Middle frontal gyrus (tissue), 1 donor: Measurements from ENCODE around the gene DIP2C.

Experiments used
- DNase-seq: peaks from one replicate; pipeline ENCODE4 v3.0.0-alpha.2; 2015; ENCODE audit warnings: low spot score; ENCODE audit errors: extremely low spot score

Gene DIP2C, protein sequence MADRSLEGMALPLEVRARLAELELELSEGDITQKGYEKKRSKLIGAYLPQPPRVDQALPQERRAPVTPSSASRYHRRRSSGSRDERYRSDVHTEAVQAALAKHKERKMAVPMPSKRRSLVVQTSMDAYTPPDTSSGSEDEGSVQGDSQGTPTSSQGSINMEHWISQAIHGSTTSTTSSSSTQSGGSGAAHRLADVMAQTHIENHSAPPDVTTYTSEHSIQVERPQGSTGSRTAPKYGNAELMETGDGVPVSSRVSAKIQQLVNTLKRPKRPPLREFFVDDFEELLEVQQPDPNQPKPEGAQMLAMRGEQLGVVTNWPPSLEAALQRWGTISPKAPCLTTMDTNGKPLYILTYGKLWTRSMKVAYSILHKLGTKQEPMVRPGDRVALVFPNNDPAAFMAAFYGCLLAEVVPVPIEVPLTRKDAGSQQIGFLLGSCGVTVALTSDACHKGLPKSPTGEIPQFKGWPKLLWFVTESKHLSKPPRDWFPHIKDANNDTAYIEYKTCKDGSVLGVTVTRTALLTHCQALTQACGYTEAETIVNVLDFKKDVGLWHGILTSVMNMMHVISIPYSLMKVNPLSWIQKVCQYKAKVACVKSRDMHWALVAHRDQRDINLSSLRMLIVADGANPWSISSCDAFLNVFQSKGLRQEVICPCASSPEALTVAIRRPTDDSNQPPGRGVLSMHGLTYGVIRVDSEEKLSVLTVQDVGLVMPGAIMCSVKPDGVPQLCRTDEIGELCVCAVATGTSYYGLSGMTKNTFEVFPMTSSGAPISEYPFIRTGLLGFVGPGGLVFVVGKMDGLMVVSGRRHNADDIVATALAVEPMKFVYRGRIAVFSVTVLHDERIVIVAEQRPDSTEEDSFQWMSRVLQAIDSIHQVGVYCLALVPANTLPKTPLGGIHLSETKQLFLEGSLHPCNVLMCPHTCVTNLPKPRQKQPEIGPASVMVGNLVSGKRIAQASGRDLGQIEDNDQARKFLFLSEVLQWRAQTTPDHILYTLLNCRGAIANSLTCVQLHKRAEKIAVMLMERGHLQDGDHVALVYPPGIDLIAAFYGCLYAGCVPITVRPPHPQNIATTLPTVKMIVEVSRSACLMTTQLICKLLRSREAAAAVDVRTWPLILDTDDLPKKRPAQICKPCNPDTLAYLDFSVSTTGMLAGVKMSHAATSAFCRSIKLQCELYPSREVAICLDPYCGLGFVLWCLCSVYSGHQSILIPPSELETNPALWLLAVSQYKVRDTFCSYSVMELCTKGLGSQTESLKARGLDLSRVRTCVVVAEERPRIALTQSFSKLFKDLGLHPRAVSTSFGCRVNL (N-terminal part only)

DNA sequence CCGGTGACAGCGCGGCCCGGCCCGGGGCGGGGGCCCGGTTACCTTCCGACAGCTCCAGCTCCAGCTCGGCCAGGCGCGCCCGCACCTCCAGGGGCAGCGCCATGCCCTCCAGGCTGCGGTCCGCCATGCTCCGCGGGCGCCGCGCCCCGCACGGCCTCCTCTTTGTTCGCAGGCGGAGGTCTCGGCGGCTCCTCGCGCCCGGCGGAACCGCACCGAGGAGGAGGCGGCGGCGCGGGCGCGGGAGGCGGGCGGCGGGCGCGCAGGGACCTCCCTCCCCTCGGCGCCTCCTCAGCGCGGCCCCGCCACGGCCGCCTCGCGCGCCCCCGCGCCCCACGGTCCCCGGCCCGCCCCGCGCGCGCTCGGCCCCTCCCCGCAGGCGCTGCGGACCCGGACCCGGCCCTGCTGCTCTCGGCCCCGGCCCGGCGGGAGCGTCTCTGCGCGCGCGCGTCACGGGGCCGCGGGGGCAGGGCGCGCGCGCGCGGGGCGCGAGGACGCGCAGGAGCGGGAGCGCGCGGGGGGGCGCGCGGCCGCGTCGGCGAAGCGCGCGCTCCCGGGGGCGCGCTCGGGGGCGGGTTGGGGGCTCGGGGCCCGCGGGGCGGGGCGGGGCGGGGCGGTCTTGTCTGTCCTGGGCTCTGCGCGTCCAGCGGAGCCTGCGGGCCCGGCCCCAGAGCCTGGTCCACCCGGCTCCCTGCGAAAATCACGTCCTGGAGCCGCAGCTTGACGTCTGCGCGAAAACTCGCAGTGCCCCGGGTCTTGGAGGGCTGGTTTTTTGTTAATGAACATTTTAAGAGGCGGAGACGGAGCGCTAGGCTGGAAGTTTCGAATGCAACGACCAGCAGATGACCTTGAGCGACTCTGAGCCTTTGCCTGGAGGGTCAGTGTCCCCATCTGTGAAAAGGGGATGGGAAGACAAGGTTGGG is at the start of gene DIP2C:
DIP2C (minus strand) TSS at position 217 of the 920 bp plus-strand sequence; CDS start at position 127, 90 bp downstream.
- DNase-seq = no peak

DNA sequence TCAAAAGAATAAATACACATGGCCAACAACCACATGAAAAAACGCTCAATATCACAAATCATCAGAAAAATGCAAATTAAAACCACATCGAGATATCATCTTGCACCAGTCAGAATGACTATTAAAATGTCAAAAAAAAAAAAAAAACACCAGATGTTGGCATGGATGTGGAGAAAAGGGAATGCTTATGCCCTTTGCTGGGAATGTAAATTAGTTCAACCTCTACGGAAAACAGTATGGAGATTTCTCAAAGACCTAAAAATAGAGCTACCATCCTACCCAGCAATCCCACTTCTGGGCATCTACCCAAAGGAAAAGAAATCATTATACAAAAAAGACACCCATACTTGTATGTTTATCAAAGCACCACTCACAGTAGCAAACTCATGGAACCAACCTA is 45.0 kb upstream of the DIP2C start:
- DNase-seq = no peak

DNA sequence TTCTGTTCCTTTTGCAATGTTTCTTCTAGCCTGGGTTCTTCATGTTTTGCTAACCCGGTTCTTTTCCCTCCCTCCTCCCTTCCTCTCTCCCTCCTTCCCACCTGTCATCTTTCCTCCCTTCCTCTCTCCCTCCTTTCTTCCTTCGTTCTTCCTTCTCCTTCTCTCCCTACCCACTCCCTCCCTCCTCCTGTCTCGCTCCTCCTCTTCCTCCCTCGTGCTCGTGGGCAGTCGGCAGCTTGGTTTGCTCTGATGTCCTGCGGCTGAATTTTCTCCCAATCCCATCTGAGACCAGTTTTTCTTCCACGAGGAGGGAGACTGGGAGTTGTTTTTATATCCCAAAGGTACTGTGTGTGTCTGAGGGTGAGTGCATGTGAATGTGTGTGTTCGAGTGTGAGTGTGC is 43.6 kb upstream of the DIP2C start:
- DNase-seq = no peak

DNA sequence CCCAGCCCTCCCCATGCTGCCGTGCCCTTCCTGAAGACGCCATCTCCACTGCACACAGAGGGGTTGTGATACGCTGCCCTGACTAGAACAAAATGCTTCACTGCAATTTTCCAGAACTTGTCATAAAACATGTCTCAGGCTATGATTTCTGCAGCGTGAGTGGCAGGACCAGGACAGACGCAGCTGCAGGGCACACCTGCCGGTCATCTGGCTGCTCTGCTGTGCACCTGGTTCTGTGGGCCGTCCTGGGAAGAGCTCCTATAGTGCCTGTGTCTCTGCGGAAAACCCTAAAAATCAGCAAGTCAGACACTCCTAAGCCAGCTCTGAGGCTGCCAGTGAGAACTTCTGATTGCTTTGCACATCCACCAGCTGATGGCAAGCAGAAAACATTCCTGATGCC is 39.7 kb upstream of the DIP2C start:
- DNase-seq = no peak

DNA sequence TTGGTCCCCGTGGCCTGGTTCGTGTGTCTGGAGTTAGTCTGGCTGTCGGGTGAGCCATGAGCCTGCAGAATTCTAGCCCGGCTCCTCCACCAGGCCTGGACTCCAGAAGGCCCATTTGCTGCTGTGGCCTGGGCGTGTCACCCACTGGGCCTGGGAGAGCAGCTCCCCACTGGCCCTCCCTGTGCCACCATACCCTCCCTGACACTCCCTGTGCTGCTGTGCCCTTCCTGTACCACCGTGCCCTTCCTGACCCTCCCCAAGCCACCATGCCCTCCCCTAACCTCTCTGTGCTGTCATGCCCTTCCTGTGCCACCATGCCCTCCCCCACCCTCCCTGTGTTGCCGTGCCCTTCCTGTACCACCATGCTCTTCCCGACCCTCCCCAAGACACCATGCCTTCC is 39.1 kb upstream of the DIP2C start:
- DNase-seq = no peak

DNA sequence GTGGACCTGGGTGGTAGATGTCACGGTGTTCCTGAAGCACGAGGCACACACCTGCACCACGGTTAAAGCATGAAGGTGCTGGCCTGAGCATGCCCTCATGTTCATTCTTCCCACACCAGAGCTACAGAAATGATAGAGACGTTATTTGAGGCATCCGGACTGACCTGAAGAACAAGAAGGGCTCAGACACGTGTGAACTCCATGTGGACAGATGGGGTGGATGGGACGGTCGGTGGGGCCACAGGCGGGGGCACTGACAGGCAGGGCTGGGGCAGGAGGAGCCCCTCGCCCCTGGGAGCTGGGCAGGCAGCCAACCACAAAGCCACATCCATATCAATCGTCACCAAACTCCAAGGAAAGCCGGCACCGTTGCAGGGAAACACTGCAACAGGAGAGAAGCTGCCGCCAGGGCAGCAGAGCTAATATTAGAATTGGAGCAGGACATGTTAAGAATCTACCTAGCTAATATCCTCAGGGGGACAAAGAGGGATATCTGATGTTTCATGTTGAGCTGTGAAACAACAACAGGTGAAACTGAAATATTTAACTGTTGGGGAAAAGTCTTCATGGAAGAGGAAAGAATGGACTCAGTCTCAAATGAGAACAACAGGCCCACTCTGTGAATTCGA is 37.8 kb upstream of the DIP2C start:
- no peak for DNase-seq

DNA sequence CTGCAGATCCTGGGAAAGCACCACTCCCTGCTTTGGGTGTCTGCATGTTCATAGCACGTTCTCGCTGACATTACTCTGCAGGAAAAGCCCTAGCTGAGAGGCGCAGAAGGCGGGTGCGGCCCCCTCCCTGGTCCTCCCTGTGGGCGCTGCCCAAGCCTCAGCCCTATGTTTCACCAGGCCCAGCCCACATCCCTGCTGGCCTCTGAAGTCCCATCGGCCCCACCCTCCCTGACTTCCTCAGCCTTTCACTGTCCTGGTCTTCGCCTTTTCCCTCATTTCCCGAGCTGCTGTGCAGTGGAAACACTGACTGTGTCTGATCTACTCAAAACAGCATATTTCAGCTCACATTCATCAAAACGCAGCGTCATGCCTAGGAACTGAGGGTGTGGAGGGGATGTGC is 36.3 kb upstream of the DIP2C start:
- no peak for DNase-seq

DNA sequence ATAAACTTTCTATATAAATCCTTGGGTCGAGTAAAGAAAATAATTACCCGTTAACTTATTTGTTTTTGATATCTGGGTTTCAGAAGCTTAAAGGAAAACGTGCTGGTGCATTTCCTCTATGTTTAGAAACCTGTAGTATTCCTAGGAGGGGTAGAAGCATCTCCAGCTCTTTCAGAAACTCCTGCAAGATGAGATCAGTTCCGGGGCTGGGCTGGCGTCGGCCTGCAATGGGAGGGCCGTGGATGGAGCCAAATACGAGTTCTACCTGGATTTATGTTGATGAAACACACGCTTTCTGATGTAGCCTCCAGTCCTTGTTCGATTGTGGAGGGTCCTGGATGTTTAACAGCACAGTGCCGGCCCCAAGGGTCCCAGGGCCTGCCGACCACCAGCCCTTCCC is 35.8 kb upstream of the DIP2C start:
- no peak for DNase-seq

DNA sequence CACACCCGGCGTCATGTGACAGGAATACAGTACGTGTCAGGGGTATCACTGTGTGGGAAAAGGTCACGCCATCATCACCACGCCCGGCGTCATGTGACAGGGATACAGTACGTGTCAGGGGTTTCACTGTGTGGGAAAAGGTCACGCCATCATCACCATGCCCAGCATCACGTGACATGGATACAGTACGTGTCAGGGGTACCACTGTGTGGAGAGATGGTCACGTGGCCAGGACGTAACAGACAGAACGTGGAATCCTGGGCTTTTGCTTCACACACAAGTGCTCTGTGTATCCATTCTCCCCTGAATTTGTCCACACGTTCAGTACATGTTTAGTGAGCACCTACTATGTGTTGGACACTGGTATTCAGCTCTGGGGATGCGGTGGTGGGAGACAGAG is 34.5 kb upstream of the DIP2C start:
- no peak for DNase-seq

DNA sequence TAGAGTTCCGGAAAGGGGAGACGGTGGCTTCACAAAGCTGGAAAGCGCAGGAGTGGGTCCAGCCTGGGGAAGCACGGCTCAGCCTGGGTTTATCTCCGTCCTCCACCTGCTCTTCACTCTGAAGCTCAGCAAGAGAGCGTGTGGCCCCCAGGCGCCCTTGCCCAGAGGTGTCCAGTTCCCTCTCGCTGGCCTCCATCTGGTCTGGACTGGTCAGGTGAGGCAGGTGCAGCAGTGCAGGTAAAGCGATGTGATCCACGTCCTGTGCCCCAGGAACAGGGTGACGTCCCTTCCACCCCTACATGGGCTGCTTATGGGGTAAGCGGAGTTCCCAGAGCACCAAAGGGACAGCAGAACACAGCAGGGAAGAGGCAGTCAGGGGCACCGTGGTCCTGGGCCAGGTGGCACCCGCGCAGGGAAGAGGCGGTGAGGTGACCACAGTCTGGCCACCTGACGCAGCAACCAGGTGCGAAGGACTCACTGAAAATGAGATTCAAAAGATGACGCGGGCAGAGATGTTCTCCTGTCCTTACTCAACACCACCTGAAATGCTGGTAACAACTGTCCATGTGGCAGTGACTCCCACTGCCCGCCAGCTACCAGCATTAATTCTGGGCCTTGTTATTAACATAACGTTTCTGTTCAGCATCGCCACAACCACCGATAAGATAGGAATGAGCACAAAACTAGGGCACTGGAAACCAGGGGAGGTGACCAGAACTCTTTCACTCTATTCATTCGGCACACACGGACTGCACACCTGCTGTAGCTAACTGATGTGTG is 33.0 kb upstream of the DIP2C start:
- no peak for DNase-seq

DNA sequence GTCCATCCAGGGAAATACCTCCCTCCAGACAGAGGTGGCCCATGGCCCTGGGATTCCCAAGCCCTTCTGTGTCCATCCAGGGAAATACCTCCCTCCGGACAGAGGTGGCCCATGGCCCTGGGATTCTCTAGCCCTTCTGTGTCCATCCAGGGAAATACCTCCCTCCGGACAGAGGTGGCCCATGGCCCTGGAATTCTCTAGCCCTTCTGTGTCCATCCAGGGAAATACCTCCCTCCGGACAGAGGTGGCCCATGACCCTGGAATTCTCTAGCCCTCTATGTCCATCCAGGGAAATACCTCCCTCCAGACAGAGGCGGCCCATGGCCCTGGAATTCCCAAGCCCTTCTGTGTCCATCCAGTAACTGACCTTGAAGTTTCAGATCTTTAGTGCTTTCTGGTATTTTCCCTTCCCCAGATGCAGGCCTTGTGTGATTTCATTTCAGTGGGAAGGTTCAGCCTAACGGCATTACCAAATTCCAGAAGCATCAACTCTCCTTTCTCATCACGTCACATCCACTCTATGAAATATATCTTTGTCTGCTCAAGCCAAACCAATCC is 28.8 kb upstream of the DIP2C start:
- DNase-seq = no peak

DNA sequence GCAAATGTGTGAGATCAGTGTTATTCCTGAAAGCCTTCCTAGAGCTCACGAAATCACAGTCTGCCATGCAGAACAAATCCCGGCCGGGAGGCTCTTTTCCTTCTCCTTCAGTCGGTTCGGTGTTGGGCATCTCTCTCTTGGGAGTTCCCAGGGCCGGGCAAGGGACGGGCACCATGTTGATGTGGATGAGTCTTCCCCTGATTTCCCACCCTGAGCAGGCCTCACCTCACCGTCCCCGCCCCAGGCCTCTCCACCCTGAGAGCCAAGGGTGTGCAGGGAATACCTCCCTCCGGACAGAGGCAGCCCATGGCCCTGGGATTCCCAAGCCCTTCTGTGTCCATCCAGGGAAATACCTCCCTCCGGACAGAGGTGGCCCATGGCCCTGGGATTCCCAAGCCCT is 28.0 kb upstream of the DIP2C start:
- no peak for DNase-seq

DNA sequence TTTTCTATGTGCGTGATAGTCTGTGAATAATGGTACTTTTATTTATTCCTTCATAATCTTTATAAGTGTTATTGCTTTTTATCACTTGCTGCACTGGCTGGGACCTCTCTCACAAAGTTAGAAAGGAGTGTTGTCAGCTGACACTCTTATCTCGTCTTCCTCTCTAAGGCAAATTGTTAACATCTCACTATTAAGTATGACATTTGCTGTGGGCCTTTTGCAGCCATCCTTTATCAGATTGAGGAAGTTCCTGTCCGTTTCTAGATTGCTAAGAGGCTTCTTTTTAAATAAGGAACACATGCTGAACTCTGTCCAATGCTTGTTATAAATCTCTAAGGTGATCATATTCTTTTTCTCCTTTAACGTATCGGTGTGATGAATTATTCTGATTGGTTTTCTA is 27.4 kb upstream of the DIP2C start:
- no peak for DNase-seq

DNA sequence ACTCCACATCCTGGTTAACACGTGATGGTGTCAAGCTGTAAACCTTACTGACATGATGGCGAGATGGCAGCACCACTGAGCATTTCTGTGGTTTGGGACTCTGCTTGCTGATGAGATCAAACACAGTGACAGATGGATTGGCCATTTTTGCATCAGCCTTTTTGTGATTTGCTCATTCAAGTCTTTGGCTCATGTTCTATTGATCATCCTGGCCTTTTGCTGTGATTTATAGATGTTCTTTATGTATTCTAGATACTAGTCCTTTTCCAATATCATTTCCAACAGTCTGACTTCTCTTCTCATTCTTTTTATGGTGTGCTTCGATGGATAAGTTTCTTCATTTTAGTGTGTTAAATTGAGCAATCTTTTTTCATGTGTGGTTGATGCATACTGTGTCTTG is 24.7 kb upstream of the DIP2C start:
- no peak for DNase-seq

DNA sequence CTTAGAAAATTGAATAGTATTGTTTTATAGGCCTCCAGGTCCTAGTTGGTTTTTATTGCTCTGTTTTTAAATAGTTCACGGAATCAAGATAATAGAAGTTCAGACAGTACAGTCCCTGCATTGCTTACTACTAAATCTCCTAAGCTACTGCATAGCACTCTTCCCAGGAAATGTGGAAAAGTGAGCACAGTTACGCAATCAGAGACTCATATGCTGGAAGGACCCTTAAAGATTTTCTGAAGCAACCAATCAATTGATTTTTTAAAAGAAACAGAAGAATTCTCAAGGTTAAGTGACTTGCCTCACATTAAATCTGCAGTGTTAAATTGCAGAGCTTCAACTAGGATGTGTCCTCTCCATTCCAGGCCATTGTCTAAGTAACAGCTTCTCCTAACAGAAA is 23.1 kb upstream of the DIP2C start:
- DNase-seq = no peak

DNA sequence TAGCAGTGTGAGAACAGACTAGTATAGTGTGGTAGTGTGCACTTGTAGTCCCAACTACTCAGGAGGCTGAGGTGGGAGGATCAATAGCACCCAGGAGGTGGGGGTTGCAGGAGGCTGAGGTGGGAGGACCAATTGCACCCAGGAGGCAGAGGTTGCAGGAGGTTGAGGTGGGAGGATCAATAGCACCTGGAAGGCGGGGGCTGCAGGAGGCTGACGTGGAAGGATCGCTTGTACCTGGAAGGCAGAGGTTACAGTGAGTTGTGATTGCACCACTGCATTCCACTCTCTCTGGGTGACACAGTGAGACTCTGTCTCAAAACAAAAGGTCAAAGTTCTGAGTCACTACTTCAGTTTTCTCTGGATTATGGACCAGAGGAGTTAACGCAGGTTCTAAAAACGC is 22.6 kb upstream of the DIP2C start:
- DNase-seq = no peak

DNA sequence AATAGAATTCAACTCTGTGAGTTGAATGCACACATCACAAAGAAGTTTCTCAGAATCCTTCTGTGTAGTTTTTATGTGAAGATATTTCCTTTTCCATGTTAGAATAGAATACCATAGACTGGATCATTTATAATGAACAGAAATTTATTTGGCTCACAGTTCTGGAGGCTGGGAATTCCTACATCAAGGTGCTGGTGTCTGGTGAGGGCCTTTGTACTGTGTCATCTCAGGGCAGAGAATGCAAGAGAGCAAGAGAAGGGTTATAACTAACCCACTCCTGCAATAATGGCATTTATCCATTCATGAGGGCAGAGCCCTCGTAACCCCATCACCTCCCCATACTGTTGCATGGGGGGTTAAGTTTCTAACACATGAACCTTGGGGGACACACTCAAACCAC is 18.4 kb upstream of the DIP2C start:
- DNase-seq = no peak

DNA sequence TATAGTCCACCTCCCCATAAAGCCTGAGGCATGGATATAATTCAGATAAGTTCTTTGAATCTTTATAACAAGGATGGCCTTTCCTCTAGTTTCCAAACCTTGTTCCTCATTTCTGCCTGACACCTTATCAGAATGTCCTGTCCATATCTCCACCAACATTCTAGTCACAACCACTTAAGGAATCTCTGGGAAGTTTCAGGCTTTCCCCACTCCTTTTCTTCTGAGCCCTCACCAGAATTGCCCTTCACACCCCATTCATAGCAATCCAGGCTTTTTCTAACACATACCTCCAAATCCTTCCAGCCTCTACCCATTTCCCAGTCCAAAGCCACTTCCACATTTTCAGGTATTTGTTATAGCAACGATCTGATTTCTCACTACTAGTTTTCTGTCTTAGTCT is 18.0 kb upstream of the DIP2C start:
- no peak for DNase-seq

DNA sequence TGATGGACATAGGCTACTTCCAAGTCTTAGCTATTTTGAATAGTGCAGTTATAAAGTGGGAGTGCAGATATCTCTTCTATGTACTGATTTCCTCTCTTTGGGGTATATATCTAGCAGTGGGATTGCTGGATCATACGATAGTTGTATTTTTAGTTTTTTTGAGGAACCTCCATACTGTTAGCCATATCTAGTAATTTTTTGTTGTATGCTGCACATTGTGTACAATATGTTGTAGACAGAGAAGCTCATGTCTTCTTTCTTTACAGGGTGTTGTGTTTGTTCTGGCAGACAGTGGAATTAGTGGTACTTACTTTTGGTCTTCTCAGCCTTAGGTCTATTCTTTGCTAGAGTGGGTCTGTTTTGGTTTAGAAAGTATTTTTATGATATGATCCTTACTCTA is 13.7 kb upstream of the DIP2C start:
- DNase-seq = no peak
